GM19351 (cell line): ENCODE results near the gene TNNI2.

Source experiments
- ATAC-seq: cut with Tn5 transposase; IDR thresholded peaks from one replicate; pipeline ENCODE4 v1.9.1; 2021; ENCODE audit warnings: mild to moderate bottlenecking, moderate library complexity; ENCODE audit not compliant: unreplicated experiment

The TNNI2 gene

DNA sequence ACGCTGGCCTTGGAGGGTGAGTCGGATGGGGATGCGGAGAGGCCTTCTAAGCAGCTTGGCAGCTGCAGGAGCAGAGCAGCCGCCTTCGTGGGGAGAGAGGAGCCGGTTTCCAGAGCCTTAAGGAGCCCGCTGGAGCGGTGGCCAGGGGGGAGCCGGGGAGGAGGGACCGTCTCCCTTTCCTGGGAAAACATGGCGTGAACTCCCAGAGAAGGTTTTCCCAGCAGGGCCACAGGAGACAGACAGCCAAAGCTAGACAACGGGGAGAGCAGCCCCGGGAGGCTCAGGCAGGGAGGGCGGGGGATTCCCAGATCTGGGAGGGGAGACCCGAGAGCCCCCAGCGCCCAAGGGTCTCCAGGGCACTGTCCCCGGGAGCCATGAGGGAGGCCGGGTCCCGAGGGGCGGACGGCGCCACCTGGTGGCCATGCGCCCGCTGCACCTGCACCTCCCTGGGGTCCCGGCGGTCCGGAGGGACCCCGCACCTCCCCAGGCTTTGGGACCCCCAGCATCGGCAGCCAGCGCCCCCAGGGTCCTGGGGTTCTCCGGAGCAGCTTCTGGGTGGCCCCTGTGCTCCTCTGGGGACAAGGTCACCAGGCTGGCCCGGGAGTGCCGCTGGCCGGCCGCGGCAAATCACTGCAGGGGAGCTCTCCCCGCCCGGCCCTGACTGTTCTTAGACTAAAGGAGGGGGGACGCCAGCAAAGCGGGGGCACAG, 6.4 kb upstream of the TNNI2 start:
- ATAC-seq: no peak

DNA sequence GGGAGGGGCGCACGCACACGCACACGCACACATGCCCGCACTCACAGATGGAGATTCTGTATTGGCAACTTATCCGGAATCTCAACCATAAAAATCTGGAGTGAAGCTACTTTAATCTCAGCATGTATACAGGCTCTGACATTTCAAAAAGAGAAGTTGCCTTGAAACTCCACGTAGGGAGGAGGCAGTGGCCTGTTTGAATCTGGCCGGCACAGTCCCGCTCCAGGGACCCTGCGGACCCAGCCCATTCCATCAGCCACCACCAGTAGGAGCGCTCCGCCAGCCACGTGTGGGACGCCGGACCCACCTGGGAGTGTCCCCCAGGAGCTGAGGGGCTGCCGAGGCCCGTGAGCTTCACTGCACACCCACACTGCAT, 5.9 kb upstream of the TNNI2 start:
- ATAC-seq: no peak

DNA sequence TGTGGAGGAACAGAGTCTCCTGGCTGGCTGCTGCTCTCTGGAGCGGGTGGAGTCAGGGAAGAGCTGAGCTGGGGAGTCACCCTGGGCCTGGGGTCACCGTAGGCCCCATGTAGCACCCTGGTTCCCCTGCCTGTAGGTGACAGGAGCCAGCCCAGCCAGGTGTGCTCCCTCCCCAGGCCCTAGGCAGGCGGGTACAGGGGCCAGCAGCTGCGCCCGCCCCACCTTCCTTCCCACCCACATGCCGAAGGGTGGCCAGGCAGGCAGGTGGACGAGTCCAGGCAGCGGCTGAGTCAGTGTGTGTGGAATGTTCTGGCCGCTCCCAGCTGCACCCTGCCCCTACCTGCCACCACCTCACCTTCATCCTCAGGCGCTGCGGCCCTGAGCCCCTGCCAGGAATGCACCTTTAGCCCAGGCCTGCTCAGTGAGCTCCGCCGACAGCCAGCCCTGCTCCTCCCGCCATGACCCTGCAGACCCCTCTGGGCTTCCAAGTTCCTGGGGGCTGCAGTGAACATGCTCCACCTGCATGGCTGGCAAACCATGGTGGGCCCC, 4.6 kb upstream of the TNNI2 start:
- ATAC-seq: no peak

DNA sequence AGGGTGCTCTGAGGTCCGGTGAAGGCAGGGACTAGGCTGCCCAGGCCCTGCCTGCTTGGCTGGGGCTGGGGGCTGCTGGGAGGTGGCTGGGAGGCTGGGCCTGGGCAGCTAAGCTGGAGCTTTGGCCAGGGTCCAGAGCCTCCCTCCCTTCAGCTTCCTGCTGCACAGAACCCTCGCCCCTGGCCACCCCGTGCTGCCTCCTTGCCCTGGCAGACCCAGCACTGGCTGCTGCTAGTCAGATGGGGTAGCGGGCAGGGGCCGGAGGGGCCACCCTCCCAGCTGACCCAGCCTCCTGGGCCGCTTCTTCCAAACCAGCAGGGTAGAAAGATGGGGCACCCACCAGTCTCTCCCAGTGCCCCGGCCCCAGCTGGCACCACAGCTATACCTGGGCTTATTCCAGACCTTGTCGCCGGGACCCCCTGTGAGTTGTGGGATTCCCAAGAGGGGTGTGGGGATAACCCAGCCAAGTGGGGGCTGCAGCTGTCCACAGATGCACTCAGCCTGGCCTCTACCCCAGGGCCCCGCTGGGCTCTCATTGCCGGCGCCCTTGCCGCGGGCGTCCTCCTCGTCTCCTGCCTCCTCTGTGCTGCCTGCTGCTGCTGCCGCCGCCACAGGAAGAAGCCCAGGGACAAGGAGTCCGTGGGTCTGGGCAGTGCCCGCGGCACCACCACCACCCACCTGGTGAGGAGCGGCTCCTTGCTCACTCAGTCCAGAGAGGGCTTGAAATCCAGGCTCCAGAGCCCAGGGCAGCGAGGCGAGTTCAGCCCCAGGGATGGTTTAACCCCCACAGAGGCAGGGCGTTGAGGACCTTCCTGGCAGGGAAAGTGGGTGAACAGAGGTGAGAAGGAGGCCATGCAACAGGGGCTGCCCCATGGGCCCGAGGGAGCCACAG, 3.8 kb upstream of the TNNI2 start, which contains the start of gene SYT8:
SYT8 (plus strand) TSS at position 212 of the 892 bp plus-strand sequence; CDS start at position 328, 116 bp downstream.
- no peak for ATAC-seq

DNA sequence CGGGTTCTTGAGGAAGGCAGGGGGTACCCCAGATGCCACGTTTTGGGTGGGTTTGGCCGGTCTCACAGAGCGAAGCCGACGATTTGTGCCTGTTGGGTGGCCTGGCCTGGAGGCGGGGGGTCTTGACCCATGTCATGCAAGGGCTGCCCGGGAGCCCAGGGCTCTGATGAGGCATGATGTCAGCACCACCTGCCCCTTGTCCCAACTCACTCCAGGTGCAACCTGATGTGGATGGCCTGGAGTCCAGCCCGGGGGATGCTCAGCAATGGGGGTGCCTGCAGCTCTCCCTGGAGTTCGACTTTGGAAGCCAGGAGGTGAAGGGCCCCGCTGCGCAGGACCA, 3.1 kb upstream of the TNNI2 start:
- no peak for ATAC-seq

DNA sequence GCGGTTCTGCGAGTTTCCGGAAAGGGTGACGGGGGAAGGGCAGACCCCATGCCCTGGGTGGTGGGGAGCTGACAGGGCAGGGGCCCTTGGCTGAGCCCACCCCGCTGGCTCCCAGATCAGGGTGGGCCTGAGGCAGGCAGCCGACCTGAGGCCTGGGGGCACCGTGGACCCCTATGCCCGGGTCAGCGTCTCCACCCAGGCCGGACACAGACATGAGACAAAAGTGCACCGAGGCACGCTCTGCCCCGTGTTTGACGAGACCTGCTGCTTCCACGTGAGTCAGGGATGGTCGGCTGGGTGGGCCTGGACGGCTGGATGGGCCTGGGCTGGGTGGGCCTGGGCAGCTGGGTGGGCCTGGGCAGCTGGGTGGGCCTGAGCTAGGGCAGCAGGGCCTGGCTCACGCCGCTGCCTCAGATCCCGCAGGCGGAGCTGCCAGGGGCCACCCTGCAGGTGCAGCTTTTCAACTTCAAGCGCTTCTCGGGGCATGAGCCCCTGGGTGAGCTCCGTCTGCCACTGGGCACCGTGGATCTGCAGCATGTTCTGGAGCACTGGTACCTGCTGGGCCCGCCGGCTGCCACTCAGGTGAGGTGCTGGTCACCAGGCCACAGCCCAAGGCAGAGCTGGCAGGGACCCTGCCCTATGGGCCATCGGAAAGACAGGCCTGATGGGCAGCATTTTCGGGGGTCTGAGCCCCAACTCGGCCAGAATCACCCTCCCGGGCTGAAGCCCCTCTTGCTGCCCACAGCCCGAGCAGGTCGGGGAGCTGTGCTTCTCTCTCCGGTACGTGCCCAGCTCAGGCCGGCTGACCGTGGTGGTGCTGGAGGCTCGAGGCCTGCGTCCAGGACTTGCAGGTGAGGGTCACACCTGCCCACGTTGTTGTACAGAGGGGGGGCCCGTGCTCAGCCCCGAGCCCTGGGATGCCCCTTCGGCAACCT, 2.5 kb upstream of the TNNI2 start:
- no peak for ATAC-seq

DNA sequence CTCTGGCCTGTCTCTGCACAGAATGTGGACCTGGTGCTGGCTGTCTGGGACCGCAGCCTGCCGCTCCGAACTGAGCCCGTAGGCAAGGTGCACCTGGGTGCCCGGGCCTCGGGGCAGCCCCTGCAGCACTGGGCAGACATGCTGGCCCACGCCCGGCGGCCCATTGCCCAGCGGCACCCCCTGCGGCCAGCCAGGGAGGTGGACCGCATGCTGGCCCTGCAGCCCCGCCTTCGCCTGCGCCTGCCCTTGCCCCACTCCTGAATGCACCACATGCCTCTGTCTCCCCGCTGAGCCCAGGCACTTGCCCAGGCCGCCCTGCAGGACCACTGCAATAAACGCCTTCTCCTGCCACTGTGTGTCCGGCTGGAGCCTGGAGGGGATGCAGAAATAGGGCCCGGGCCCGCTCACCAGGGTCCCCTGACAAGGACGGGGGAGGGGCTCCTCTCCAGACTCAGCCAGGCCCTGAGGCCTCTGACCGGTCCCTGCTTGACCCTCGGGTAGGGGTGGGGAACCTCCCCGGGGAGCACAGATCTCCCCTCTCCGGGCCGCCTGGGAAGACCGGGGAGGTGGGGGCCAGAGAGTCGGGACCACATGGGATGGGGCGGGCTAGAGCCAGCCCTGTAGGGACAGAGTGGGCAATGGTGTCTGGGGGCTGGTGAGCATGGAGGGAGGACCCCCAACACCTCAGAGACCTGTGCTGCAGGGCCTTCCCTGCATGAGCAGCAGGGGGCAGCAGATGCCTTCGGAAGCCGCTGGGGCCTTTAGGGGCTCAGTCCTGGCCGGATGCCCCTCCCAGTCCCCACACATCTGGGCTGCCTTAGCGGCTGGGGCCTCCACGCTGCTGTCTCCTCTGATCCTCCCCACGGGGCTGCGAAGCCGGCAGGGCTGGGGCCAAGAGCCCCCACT, 1.4 kb upstream of the TNNI2 start:
- peak; percentile 77 for ATAC-seq

DNA sequence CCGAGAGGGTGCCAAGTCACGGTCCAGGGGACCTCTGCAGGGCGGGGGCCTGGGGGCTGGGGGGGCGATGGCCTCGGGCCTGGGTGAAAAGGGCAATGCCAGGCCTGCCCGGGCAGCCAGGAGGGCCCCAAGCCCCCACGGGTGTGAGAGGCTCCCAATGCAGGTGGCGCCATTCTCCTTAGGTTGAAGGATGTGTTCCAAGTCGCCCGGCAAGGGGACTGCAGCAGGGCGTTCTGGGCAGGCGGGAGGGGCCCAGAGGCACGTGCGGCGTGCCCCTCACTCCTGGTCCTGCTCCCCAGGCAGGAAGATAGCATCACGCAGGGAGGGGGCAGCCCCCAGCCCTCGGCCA, 730 bp upstream of the TNNI2 start:
- no peak for ATAC-seq

DNA sequence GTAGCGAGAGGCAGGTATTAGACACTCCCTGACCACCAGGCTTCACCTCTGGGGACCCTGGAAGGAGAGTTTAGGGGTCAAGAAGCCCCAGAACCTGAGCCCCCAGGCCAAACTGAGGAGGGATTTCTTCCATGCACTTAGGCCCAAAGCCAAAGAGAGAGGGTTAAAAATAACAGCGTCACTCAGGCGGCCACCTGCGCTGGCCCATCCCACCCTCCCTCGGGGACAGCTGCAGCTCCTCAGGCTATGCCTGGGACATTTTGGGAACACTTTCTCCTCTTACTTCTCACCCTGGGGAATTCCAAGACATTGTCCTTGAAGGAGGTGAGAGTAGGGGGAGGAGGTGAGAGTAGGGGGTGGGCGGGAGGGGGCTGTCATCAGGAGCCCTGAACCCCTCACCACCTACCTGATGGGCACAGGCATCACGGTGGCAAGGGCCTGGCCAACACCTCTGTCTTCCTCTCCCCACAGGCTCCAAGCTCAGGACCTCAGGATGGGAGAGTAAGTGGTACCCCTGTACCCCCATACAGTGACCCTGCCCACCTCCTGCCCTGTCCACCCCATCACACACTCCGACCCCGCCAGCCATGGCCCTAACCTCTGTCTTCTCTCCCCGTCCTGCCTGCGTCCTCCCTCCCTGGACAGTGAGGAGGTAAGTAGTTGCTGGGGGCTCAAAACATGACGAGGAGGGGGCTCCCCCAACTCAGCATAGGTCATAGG, 583 bp downstream of the TNNI2 start:
- ATAC-seq: no peak

DNA sequence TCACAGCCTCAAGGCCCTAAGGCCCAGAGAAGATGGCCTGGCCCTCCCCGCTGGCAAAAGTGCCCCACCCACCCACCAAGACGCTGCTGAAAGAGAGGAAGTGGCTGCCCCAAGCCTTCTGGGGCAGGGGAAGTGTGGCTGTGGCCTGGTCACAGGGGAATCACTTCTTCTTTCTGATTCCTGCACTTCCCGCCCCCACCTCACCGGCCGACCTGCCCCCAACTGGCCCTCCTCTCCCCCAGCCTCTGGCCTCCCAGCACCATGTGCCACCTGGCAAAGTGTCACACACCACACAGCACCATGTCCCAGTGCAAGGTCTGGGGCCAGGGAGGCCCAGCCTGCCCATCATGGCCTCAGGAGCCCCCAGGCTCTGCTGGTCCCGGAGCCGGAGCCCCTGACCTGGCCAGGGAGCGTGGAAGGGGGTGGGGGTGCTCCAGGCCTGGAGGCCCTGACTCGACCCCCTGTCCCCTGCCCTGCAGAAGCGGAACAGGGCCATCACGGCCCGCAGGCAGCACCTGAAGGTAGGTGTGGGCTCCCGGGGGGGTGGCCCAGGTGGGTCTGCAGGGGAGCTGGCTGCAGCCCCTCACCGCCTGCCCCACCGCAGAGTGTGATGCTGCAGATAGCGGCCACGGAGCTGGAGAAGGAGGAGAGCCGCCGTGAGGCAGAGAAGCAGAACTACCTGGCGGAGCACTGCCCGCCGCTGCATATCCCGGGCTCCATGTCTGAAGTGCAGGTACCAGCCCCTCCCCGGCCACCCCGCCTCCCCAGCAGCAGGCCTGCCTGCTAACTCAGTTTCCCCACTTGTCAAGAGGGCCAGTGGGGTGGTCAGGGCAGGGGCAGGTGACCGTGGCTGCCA, 1.4 kb downstream of the TNNI2 start:
- peak; percentile 47 for ATAC-seq

DNA sequence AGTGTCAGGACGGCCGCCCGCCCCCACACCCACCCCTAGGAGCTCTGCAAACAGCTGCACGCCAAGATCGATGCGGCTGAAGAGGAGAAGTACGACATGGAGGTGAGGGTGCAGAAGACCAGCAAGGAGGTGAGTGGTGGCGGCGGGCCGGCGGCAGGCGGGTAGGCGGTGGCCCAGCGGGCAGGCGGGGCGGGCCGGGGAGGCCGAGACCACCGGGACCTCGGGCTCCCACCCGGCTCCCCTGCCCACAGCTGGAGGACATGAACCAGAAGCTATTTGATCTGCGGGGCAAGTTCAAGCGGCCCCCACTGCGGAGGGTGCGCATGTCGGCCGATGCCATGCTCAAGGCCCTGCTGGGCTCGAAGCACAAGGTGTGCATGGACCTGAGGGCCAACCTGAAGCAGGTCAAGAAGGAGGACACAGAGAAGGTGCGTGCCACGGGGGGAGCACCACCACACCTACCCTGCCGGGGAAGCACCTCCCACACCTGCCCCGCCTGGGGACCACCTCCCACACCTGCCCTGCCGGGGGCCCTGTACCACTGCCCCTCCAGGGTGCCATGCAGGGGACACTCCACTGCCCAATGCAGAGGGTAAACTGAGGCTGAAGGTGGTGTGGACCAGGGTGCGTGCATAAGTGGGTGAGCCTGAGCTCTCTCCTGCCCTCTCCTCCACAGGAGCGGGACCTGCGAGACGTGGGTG, 2.1 kb downstream of the TNNI2 start:
- no peak for ATAC-seq

DNA sequence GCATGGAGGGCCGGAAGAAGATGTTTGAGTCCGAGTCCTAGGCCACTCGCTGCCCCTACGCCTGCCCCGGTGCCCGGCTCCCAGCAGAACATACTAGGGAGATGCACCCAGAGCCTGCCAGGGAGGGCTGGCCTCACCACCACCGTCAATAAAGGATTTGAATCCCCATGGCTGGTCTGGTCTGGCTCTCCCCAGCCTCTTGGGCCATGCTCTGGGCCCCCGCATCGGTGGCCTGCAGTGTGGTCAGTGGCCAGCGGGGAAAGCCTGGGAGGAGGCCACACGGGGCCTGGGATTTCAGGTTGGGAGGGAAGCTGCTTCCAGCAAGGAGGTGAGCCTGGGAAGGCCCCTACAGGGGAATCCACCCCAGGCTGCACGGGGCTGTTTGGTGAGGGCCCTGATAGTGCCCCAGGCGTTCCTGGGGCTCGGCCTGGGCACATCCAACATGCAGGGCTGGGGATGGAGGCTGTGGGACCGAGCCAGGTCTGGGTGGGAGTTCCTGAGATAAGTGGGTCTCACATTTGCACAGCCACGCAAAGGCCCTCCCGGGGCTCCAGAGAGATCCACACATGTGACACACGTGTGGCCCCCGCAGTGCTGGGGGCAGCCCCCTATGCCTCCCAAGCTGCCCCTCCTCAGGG, 2.8 kb downstream of the TNNI2 start:
- no peak for ATAC-seq

DNA sequence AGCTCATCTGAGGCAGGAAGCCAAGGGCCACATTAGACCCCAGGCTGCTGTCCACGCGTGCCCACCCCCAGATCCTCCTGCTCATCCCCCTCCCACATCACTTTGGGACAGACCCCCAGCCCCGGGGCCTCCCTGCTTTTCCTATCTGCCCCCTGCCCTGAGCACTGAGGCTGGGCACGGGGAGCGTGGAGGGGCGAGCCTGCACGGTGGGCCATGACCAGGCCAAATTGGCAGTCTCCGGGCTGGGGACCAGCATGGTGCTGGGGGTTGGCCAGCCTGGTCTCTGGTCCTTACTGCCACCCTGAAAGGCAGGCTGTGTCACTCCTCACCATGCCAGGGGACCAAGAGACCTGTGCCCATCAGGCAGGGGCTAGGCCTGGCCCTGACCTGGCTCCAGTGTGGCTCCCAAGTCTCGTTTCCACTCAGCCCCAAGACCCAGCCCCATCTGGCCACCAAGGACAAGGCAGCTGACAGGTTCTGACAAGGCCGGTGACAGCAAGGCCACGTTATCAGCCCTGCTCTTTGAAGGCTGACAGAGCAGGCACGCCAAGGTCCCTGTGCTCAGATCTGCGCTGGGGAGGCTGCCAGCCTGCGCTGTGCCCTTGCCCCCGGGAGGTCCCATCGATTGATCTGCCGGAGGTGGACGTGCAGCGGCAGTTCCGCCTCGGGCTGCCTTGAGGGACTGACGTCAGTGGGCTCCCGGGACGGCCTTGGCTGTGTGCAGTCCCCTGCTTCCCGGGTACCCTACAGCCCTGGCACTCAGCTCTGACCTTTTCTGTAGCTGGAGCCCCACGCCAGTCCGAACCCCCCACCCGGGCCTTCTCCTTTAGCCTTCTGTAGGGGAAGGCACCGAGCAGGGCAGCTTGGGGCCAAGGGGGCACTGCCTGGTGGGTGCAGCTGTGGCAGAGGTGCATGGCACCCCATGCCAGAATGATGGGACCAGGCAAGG, 3.6 kb downstream of the TNNI2 start:
- ATAC-seq: no peak

DNA sequence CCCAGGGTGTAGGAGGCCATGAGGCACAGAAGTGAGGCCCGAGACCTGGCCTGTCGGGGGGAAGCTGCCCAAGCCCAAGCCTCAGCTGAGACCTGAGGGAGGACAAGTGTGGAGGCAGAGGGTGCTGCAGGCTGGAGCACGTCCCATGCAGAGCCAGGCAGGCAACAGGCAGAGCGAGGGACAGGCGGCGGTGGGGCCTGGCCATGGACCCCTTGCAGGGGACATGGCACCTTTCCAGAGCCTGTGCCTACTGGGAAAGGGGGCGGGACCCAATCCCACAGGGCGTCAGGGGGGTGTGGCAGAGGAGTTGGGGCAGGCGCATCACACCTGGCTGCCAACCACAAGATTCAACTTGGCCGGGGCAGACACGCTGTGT, 4.3 kb downstream of the TNNI2 start:
- no peak for ATAC-seq

DNA sequence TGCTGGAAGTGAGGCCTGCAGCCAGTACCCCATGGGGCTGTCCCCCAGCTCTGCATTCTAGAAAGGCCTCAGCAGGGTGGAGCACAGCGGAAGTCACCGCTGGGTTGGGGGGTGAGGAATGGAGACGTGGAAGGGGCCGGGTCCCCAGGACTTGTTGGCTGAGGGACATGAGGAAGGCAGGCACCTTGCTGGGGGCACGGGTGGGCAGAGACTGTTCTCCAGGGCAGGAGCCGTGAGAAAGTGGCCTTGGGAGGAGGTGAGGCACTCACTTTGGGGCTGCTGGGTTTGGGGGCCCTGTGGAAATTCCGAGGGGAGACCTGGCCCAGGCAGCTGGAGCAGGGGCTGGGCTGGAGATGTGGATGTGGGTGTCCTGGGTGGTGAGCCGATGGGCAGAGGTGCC, 5.0 kb downstream of the TNNI2 start:
- ATAC-seq: no peak
